Stimulated activated CD4-positive, alpha-beta T cell treated with anti-CD3 and anti-CD28 coated beads, Interleukin-12 subunit alpha, Interleukin-12 subunit beta, amount 100 ng/mL, for 4 hours (primary cell): ENCODE data around the gene BAZ2B.

ENCODE experiments used
- DNase-seq: peaks from one replicate; pipeline ENCODE4 v3.0.0-alpha.2; 2020

Gene BAZ2B

DNA sequence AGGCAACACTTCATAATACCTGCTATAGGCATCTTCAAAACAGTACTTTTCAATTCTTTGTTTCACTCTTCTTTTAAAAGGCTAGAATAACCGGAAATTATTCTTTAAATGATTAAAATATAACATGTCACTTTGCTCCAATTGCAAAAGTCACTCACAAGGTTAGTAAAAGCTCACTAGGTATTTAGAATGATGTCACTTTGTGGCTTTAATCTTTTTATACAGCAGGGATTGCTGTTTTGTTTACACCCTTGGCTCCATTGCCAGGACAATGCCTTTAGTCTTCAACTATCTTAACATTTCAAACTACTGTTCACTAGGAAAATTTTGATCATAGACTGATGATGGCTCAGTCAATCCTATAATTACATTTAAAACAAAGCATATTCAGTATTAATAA is 157.1 kb downstream of the BAZ2B start:
- no peak for DNase-seq

DNA sequence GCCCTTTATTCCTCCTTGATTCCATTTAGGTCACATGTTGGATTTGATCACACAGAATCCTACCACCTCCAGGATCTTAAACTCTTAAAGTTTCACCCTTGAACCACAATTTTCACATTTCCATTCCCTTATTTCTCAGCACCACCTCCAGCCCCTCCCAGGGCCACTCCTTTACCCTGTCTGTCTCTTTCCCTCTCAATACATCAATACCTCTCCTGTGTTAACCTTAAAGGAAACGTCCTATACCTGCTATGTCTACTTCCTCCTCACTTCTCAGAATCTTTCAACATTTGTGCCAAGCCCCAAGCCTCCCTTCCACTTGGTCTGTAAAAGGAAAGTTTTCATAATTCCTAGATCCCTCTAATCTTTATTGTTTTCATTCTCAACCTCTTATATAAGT is 158.8 kb downstream of the BAZ2B start:
- no peak for DNase-seq

DNA sequence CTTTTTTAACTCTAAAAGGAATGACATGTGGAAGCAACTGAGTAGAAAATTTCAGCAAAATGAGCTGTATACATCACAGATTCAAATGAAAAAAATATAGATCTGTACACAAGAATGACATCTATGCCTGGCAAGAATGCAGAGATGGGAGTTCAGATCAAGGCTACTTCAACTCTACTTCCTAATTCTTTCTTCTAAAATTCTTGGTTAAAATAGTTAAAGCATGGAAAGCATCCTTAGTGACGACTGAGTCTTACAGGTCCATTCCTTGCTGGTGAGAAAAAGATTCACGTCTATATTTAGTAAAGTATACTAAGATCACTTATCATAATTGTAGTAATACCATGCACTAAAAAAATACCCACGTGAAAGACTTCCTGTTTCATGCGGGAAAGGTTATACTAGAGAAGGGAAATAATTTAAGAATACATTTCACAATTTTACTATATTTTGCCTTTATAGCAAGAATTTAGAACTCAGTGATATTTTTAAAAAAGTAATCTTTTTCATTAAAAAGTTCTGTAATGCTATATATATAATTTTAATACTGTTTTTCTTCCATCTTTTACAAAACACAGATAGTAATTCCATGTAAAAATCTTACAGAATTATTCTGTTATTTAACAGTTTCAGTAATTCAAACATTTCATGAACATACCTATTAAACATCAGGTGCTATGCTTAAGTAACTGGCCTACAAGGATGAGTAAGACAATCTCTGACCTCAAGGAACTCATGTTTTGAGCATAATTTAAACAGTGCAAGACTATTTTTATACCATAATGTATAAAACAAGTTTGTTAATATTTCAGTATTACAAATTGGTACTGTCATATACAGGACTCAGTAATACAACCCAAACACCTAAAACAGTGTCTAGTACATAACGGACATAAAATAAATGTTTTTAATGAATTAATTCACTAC is 159.6 kb downstream of the BAZ2B start:
- DNase-seq: no peak

DNA sequence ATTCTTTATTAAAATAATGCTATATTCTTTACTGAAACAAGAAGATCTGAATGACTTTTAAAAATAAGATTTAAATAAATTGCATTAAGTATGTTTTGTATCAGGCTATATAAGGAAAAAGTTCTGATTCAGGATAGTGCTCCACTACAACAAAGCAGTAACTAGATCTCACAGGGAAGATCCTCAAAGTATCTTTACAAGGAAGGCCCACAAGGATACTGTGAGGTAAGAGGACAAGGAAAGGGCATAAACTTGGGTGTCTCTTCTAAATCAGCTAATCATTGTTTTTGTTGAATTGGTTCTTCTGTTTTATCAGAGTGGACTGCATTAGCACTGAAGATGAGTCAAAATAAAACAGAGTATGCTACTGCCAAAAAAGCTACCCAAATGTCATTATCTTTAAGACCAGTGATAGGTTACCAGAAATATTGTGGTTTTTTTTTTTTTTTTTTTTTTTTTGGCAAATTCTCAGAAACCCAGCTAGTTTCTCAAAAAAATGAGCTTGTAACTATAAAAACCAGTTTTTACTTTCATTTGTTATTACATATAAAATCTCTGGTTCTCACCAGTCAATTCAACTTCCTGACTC is 160.9 kb downstream of the BAZ2B start:
- DNase-seq: no peak

DNA sequence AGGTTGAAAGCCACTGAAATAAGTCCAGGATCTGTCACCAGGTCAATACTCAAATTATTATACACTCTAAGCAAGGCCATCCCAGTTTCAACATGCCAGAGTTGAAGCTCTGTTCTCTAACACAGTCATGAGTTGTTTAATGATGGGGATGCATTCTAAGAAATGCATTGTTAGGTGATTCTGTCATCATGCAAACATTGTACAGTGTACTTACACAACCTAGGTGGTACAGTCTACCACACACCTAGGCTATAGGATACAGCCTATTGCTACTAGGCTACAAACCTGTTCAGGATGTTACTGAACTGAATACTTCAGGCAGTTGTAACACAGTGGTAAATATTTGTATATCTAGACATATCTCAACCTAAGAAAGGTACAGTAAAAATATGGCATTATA is 162.2 kb downstream of the BAZ2B start:
- no peak for DNase-seq

DNA sequence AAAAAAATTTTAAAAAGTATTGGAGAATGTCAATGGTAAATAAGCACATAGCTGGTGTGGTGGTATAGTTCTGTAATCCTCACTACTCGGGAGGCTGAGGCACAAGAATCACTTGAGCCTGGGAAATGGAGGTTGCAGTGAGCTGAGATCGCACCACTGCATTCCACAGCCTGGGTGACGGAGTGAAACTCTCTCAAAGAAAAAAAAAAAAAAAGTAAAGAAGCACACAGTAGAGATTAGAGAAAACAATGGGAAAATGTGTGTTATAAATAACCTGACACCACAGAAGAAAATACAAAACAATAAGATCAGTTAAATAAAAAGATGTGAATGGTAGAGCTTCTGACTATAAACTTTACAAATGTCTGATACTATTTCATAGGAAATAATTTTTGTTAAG is 166.2 kb downstream of the BAZ2B start:
- no peak for DNase-seq

DNA sequence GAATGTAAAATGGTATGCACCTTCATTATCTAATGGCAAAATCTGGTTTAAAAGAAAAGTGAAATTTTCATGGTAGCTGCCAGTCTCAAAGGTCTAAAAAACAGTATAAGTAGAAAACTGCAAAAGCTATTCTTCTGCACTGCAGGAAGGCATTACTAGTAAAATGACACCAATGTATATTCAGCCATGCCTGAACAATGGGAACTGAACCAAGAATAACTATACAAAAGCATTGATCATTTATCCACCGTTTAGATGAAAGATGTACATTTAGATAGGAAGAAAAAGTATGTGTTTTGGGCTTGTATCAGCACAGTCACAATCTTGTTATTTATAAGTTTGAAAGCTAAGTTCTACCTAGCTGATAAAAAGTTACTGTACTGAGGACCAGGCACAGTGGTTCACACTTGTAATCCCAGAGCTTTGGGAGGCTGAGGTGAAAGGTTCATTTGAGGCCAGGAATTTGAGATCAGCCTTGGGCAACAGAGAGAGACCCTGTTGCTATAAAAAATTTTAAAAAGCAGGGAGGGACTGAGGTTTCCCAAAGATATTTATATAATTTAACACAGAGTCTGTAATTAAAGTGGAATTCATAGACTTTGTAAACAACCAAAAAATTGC is 166.7 kb downstream of the BAZ2B start:
- DNase-seq: no peak

DNA sequence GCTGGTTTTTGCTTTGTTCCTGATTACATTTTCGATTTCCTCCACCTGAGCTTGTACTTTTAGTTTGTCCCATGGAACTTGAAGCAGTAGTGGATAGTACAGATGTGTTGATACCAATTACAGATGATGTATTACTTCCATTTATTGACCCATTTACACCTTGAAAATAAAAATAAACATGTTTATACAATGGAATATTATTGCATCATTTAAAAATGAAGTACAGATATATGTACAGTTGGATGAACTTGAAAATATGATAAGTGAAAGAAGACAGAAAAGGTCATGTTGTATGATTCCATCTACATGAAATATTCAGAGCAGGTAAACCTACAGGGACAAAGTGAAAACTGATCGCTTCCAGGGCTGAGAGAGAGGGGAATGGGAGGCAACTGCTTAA is 169.5 kb downstream of the BAZ2B start:
- no peak for DNase-seq

DNA sequence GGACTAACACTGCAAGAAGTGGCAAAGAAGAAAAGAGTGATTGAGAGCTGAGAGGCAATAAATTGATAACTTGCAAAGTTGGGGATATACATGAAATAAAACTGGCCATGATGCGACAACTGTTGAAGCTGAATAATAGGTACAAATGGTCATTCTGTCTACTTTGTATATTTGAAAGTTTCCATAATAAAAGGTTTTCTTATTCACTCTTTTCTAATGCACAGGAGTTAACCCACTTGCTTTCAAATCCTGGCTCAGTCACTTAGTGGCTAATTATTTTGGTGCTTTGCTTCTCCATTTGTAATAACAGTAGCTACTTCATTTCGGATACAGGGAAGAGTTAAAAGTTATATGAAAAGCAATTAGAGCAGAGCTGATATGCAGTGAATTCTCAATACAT is 170.1 kb downstream of the BAZ2B start:
- DNase-seq: no peak

DNA sequence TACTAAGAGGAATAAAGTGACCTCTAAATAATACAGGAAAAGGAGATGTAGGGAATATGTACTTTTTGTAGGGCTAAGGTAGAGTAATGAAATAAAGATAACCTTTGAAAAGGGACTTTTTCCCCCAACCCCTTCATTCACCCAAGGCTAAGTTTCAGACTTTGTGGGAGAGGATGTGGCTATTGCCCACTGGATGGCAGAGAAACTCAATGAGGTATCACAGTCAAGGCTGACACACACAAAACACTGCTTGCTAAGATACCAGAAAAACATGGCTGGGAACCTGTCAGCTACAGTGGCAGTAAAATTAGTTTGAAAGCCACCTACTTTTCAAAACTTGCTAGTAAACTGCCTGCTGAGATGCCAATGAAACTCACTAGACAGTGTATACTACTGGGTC is 171.0 kb downstream of the BAZ2B start:
- DNase-seq: no peak

DNA sequence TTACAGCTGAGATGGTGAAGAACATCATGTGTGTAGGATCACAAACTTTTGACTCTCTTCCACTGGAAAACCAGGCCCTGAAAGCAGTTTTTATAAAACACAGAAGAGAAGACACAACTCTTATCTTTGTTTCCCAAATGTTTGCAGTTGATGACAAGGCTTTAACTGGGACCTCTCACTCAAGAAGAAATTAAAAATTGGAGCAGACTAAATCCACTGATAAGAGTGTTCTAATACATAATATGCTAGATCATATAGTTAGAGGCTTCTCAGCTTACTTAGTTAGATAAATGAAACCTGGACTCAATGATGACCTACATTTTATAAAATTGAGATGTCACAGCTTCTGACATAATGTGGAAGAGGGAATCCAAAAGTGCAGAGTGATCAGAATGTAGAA is 171.6 kb downstream of the BAZ2B start:
- no peak for DNase-seq

DNA sequence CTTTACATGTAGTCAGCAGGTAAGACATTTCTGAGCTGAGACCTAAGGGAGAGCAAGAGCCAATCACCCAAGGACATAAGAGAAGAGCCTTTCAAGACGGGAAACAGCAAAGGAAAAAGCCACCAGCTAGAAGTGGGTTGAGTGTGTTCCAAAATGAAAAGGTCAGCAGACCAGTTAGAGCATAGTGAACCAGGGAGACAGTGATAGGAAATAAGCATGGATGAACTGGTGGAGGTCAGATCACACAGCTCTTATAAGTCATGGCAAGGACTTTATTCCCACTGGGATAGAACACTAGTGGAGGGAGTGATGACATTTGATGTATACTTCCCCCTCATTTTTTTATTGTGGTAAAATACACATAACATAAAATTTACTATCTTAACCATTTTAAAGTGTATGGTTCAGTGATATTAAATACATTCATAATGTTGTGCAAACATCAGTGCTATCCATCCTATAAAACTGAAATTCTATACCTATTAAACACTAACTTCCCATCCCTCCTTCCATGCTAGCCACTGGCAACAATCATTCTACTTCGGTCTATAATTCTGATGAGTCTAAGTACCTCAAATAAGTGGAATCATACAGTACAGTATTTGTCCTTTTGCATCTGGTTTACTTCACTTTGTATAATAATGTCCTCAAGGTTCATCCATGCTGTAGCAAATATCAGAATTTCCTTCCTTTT is 174.0 kb downstream of the BAZ2B start:
- no peak for DNase-seq

DNA sequence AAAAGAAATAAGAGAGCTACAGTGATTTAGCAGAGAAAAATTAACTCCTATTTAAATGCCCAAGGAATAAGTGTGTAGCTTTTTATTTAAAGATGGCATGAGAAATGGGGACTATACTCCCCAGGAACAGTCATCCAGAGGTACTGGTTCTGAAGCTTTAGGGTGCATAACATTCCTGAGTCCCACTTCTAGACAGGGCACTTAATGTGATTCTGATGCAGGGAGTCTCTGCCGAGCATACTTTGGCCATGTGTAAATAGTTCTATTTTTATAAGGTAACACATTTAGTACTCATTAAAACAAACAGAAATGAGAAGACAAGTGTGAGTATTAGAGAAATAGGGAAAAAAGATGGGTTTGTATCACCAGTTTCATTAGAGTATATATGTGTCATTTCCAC is 175.2 kb downstream of the BAZ2B start:
- no peak for DNase-seq

DNA sequence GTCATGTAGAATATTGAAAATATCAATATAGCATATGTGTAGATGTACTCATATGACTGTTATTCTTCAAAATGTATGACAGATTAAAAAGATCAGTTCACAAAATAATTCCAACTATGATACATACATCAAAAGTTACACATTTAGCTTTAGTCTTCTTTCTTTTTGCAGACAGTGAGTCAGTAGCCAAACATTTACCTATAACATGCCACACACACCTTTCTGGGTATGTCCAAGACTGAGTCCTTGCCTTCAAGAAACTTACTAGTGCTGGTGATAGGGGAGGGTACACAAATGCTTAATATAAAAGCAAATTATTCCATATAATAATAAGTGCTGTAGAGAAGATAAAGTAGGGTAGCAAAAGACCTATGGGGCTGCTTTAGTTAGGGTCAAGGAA is 176.9 kb downstream of the BAZ2B start:
- DNase-seq: no peak

DNA sequence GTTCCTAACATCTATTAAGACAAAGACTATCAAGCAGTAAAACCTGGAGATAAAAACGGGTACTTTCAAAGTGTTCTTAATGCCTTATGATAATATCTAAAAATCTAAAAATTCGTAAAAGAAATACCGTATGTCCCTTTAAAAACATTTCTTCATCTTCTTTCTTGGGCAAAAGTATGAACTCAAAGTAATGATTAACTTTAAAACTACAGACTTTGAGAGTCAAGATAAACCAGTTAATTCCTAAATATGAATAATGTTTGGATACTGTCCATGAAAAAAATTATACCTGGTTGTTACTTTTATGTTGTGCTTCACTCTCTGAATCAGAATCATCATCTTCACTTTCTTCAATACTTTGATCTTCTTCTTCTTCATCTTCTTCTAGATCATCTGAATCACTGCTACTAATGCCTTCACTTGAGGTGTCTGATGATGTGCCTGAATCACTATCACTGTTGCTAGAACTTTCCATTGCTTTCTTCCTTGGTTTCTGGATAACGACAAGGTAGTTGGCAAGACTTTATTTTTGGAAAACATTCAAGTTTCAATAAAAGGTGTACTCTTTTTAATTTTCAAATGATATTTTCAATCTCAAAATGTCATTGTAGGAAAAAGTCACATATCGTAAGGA is 177.5 kb downstream of the BAZ2B start:
- no peak for DNase-seq

DNA sequence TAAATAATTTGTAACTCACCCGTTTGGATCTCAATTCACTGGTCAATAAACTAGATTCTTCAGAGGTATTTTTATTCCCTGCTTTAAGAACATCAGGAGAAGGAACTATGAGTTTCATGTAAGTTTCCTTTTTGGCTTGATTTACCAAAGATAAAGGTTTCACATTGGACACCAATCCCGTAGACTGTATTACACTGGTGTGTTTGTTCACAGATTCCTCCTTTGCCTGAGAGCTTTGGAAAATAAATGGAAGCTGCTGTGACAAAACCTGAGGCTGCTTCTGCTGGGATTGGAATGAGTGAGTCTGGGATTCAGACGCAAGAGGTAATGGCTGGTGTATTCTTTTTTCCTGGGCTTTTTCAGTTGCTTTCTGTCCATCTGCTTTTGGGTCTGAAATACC is 178.1 kb downstream of the BAZ2B start:
- DNase-seq: no peak

DNA sequence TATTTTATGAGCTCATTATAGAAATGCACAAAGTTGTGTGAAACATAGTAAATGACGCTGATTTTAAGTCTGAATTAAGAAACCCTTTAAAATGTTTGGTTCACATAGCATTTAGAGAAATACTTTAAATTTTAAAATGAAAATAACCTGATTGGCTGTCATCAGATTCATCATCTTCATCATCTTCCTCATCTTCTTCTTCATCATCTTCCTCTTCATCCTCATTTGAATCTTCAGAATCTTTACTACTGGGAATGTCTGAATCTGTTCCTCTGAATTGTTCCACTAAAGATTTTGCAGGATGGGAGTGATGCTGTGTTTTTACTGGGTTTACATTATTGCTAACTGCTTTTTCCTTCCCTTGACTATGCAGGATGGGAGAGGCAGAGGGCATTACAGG is 183.7 kb downstream of the BAZ2B start:
- no peak for DNase-seq

DNA sequence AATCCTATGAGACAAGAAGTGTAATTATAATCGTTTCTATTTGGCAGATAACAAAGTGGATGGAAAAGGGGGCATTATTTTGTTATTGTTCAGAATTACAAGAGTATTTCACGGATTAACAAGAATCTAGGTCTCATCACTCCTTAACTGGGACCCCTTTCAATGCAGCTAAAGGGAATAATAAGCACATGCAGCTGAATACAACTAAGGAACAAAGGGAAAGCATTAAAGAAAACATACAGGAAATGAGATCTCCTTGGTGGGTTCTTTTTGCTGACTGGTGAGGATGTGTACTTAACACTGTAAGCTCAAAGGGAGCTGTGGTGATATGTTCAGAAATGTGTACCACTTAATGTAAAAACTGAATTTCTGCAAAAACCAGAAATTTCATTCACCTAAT is 189.3 kb downstream of the BAZ2B start:
- no peak for DNase-seq

DNA sequence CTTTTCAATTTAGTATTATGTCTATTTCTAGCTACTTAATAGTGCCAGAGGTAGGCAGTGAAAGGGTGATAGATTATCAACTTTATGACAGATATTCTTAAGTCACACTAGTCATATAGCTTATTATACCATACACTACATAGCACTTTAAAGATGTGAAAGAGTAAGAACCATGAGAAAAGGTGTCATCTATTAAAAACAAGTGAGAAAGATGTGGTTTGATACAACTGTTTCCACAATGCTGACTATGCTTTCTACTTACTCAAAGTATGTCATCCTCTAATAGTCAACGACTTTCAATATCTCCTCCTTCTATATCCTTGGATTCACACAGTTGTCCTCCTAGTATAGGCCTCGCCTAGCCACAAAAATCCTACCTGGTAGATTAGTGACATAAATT is 196.9 kb downstream of the BAZ2B start:
- DNase-seq: no peak

DNA sequence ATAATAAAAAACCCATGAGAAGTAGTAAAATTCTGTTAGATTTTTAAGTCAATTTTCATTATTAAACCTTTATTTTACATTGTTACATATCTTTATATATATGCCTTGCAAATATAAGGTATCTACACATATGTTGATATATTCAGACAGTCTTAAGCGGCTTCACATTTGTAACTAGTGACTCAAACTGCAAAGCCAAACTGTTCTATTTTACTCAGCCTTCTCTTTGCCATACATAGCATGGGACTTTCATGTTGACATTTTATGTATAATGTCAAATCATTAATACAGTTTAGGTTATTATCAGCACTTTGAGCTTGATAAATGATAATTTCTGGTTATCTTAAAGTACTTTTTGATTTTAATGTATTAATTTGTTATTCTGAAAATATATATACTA is 204.9 kb downstream of the BAZ2B start:
- DNase-seq: no peak

DNA sequence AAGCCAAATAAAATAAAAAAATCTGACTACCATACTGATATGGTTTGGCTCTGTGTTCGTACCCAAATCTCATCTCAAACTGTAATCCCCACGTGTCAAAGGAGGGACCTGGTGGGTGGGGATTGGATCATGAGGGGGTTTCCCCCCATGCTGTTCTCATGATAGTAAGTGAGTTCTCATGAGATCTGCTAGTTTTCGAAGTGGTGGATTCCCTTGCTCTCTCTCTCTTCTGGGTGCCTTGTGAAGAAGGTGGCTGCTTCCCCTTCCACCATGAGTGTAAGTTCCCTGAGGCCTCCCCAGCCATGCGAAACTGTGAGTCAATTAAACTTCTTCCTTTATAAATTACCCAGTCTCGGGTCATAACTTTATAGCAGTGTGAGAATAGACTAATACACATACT is 206.1 kb downstream of the BAZ2B start:
- DNase-seq: no peak

DNA sequence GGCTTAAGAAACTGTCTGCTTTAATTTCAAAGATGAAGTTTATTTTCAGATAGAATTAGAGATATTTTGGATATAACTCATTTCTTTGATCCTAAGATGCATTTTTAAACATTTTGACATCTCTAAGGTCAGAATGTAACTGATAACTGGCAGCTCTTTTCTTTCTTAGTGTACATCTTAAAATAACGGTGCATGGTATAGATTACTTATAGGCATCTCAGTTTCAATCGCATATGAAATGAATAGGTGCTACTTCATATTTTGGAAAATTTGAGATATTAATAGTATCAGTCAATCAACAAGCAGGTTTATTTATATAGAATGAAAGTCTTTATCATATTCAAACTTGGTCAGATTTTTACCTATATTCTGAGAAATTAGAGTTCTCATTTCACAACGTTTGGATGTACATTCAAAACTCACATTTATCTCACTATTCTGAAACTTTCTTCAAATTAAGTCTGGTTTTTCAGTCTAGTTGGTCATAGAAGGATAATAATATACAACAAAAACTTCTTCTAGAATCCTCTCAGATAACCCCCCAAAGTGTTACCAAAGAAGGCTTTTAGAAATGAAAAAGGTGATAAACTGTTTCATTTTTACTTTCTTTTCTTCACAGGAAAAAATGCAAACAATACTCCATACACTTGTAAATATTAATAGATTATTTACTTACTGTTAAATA is 207.1 kb downstream of the BAZ2B start:
- DNase-seq: no peak

DNA sequence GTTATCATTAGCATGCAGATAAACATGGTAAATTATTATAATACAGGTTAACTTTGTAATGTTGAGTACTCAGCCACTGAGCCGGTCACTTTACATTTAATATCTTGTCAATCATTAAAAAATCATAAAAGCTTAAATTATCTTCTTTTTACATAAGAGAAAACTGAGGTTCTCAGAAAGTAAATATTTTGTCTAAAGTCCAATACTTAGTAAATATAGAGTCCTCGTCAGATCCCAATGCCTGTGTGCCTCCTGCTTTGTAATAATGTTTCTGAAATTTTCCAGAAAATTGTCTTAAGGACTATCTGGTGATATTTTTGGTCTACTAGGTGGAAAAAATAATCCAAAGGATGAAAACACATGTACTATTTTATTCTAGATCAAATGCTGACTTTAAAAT is 213.6 kb downstream of the BAZ2B start:
- DNase-seq: no peak
